HCT116 (cell line): ENCODE results near the gene MAP4K4. TPM values are rescaled to one million over a fixed set of nuclear protein-coding genes. Genes with fewer than 3 reads are reported as not detected.

ENCODE experiments used
- ATAC-seq: fragments of 200-7000 bp; cut with Tn5 transposase; 2 replicates; pipeline ENCODE4 v1.9.1; 2020; ENCODE audit warnings: mild to moderate bottlenecking, moderate library complexity
- BruUV-seq: library from RNA; stranded (reverse); fragments of 400-500 nt; replicated peaks from 2 replicates; lab custom pipeline; 2021; lab: Mats Ljungman, UMichigan
- CTCF ChIA-PET: fragments of 300-600 bp; sonication (Branson Sonifier 250); formaldehyde crosslinking; loops from one replicate; lab custom pipeline; 2021; ENCODE audit warnings: antibody characterized with exemption; lab: Charles Lee
- POLR2A ChIA-PET: fragments of 300-600, 350-600 bp; sonication (Branson Sonifier 250); formaldehyde crosslinking; loops from one replicate; lab custom pipeline; 2021; ENCODE audit warnings: antibody characterized with exemption; lab: Charles Lee
- RAD21 ChIA-PET, 2 experiments: fragments of 300-600 bp; sonication (Branson Sonifier 250); formaldehyde crosslinking; loops; one replicate each; lab custom pipeline; 2023; ENCODE audit warnings: low total read pairs in 2 of 2; ENCODE audit not compliant: uncharacterized antibody in 2 of 2, unreplicated experiment in 2 of 2, low non-redundant PET in 1 of 2; lab: Charles Lee
- DNase-seq: peaks from one replicate; pipeline ENCODE4 v3.0.0-alpha.2; 2010; ENCODE audit warnings: low read depth, low spot score
- H2AFZ ChIP-seq: fragments of 200-600 bp; shearing (Covaris generic), sonication (generic); 2 replicates; pipeline ENCODE4 v1.6.1; 2017; ENCODE audit warnings: low read depth, mixed run types, mixed read lengths, antibody characterized with exemption, low read length; ENCODE audit not compliant: poor library complexity, severe bottlenecking
- H3K27ac ChIP-seq: 2 replicates; pipeline ENCODE4 v1.5.1; 2012; ENCODE audit warnings: low read depth, low read length
- H3K27me3 ChIP-seq: fragments of 200-600 bp; sonication (generic); 2 replicates; pipeline ENCODE4 v1.6.1; 2016; ENCODE audit warnings: mixed run types, low read length, mixed read lengths; ENCODE audit not compliant: insufficient read depth
- H3K36me3 ChIP-seq, 2 experiments: fragments of 200-500 bp in 1 of 2; fragments of 200-600 bp in 1 of 2; sonication (Bioruptor generic) in 1 of 2; sonication (generic) in 1 of 2; 2 replicates each; pipeline versions ENCODE4 v1.5.1 to v1.6.1; 2014 to 2016; ENCODE audit warnings: low read length in 2 of 2, inconsistent platforms in 1 of 2, mixed read lengths in 1 of 2, mixed run types in 1 of 2; ENCODE audit not compliant: insufficient read depth in 2 of 2, control insufficient read depth in 1 of 2
- H3K4me1 ChIP-seq, 2 experiments: fragments of 200-600 bp in 1 of 2; sonication (generic) in 1 of 2; 2 replicates each; pipeline versions ENCODE4 v1.5.1 to v1.6.1; 2012 to 2017; ENCODE audit warnings: low read length in 2 of 2, inconsistent platforms in 1 of 2, mild to moderate bottlenecking in 1 of 2, mixed read lengths in 1 of 2, mixed run types in 1 of 2, moderate library complexity in 1 of 2; ENCODE audit not compliant: insufficient read depth in 2 of 2, control insufficient read depth in 1 of 2
- H3K4me2 ChIP-seq: fragments of 200-600 bp; sonication (generic); 2 replicates; pipeline ENCODE4 v1.6.1; 2017; ENCODE audit warnings: mixed run types, low read length, mixed read lengths
- H3K4me3 ChIP-seq, 2 experiments: fragments of 200-600 bp in 1 of 2; sonication (generic) in 1 of 2; replicated peaks in 1 of 2; 2 replicates each; pipeline ENCODE4 v1.5.1; 2011 to 2016; ENCODE audit warnings: low read length in 2 of 2, control low read depth in 1 of 2, low read depth in 1 of 2, mild to moderate bottlenecking in 1 of 2, mixed read lengths in 1 of 2, mixed run types in 1 of 2
- H3K79me2 ChIP-seq: fragments of 200-600 bp; sonication (generic); 2 replicates; pipeline ENCODE4 v1.6.1; 2017; ENCODE audit warnings: mild to moderate bottlenecking, mixed run types, low read length, moderate library complexity, mixed read lengths; ENCODE audit not compliant: insufficient read depth
- H3K9ac ChIP-seq: fragments of 200-600 bp; sonication (generic); 2 replicates; pipeline ENCODE4 v1.6.1; 2016; ENCODE audit warnings: low read length, mixed read lengths
- H3K9me2 ChIP-seq: fragments of 200-600 bp; sonication (generic), shearing (Covaris generic); 2 replicates; pipeline ENCODE4 v1.6.1; 2017; ENCODE audit warnings: mixed run types, mild to moderate bottlenecking, moderate library complexity; ENCODE audit not compliant: insufficient read depth
- H3K9me3 ChIP-seq, 2 experiments: fragments of 200-500 bp in 1 of 2; fragments of 200-600 bp in 1 of 2; sonication (Bioruptor generic) in 1 of 2; sonication (generic) in 1 of 2; 2 replicates each; pipeline ENCODE4 v1.6.1; 2014 to 2017; ENCODE audit warnings: low read length in 2 of 2, mixed read lengths in 2 of 2, inconsistent platforms in 1 of 2, low read depth in 1 of 2, mild to moderate bottlenecking in 1 of 2, mixed run types in 1 of 2, moderate library complexity in 1 of 2; ENCODE audit not compliant: control insufficient read depth in 1 of 2, insufficient read depth in 1 of 2
- H4K20me1 ChIP-seq: fragments of 200-600 bp; sonication (generic), shearing (Covaris generic); 2 replicates; pipeline ENCODE4 v1.6.1; 2017; ENCODE audit warnings: mixed run types, mild to moderate bottlenecking, moderate library complexity; ENCODE audit not compliant: insufficient read depth
- CBX3 ChIP-seq: IDR thresholded peaks from 2 replicates; pipeline ENCODE4 v1.6.1; 2012; ENCODE audit warnings: low read depth
- CTCF ChIP-seq, 3 experiments: fragments of 200-600 bp in 1 of 3; sonication (generic) in 1 of 3; IDR thresholded peaks in 2 of 3; conservative IDR thresholded peaks in 1 of 3; 2 replicates each; pipeline ENCODE4 v1.5.1; 2012 to 2017; ENCODE audit warnings: low read depth in 2 of 3, low read length in 2 of 3, antibody characterized with exemption in 1 of 3, borderline replicate concordance in 1 of 3, control low read depth in 1 of 3, mild to moderate bottlenecking in 1 of 3, mixed read lengths in 1 of 3, mixed run types in 1 of 3, moderate library complexity in 1 of 3; ENCODE audit not compliant: insufficient read depth in 1 of 3
- POLR2AphosphoS5 ChIP-seq: IDR thresholded peaks from 2 replicates; pipeline ENCODE4 v1.6.1; 2011; ENCODE audit warnings: mild to moderate bottlenecking, low read depth, low read length, moderate library complexity
- REST ChIP-seq: IDR thresholded peaks from 2 replicates; pipeline ENCODE4 v1.6.1; 2012; ENCODE audit warnings: low read depth
- SIN3A ChIP-seq: IDR thresholded peaks from 2 replicates; pipeline ENCODE4 v1.6.1; 2012; ENCODE audit warnings: low read depth
- intact Hi-C: fragments of 100-400 bp; cut with micrococcal nuclease; formaldehyde crosslinking; loops from 2 replicates; pipeline ENCODE4 v1.10.0; 2022
- total RNA-seq: library from RNA; stranded (reverse); gene quantifications from one replicate; pipeline ENCODE4 v1.2.1, GENCODE V29; 2021; ENCODE audit not compliant: unreplicated experiment
- TF ChIP-seq, protein P1 (sequence below): IDR thresholded peaks from 2 replicates; pipeline ENCODE4 v1.6.1; 2011; ENCODE audit warnings: mild to moderate bottlenecking, low read length, moderate library complexity; ENCODE audit not compliant: insufficient replicate concordance; ENCODE audit errors: extremely low read depth
- TF ChIP-seq, protein P2 (sequence below): IDR thresholded peaks from 2 replicates; pipeline ENCODE4 v1.6.1; 2012

Gene MAP4K4
- total RNA-seq, 1 experiment from 2014 or later, result 62.3 TPM

GRCh38 chr2:101871480-101871879 is 174.0 kb downstream of the MAP4K4 start:
- no peak overlapping the region for H3K4me3 ChIP-seq
- H3K4me1 ChIP-seq, result no peaks in the 10 kb centered on the region
- DNase-seq, result no peak
- H3K36me3 ChIP-seq, result peaks cover 16 to 46% of the 10 kb centered on the region in 2 experiments; a peak in 3 of 4 replicates
- H3K27ac ChIP-seq, result no peak overlapping the region
- H2AFZ ChIP-seq, result no peak overlapping the region
- no peaks in the 10 kb centered on the region for H4K20me1 ChIP-seq
- no peaks in the 10 kb centered on the region for H3K27me3 ChIP-seq
- intact Hi-C loops, result no loop called here
- H3K79me2 ChIP-seq, result no peaks in the 10 kb centered on the region
- ChIA-PET RAD21 (no interaction called here), POLR2A (no interaction called here), CTCF (no interaction called here)
- TF ChIP-seq POLR2AphosphoS5 (no peak), CTCF (IDR thresholded peaks at IDR 0.05 in 2 of 3, conservative IDR thresholded peaks at IDR 0.05 in 1 of 3; ENCODE audit: borderline replicate concordance in 1 of 3, insufficient read depth in 1 of 3, low read depth in 2 of 3, low read length in 2 of 3) (no peak), CBX3 (no peak), SIN3A (no peak), REST (no peak)
- TF ChIP-seq, protein P1, sequence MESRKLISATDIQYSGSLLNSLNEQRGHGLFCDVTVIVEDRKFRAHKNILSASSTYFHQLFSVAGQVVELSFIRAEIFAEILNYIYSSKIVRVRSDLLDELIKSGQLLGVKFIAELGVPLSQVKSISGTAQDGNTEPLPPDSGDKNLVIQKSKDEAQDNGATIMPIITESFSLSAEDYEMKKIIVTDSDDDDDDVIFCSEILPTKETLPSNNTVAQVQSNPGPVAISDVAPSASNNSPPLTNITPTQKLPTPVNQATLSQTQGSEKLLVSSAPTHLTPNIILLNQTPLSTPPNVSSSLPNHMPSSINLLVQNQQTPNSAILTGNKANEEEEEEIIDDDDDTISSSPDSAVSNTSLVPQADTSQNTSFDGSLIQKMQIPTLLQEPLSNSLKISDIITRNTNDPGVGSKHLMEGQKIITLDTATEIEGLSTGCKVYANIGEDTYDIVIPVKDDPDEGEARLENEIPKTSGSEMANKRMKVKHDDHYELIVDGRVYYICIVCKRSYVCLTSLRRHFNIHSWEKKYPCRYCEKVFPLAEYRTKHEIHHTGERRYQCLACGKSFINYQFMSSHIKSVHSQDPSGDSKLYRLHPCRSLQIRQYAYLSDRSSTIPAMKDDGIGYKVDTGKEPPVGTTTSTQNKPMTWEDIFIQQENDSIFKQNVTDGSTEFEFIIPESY, result no peak
- TF ChIP-seq, protein P2, sequence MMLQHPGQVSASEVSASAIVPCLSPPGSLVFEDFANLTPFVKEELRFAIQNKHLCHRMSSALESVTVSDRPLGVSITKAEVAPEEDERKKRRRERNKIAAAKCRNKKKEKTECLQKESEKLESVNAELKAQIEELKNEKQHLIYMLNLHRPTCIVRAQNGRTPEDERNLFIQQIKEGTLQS, result no peak
- no TSS peak for BruUV-seq
- H3K9ac ChIP-seq, result no peak overlapping the region
- no peak for ATAC-seq
- H3K9me2 ChIP-seq, result no peaks in the 10 kb centered on the region
- no peak overlapping the region for H3K4me2 ChIP-seq
- H3K9me3 ChIP-seq, result no peaks in the 10 kb centered on the region
